Measurements from ENCODE around the gene CHI3L1.

Gene CHI3L1

GRCh38 chr1:203148127-203148526, 38.4 kb downstream of the CHI3L1 start:
- no peak for TF ChIP-seq REST (IDR thresholded peaks at IDR 0.05; ENCODE audit: insufficient read depth in 1 of 2, low read depth in 2 of 2, low read length in 2 of 2)
- no peak for TF ChIP-seq TAF1 (IDR thresholded peaks at IDR 0.05; ENCODE audit: borderline replicate concordance, insufficient read depth, low read length)
- no peak for TF ChIP-seq FOXP2 (optimal IDR thresholded peaks at IDR 0.05; ENCODE audit: borderline replicate concordance, extremely low read depth, extremely low read length, insufficient read depth)
- no peak for TF ChIP-seq SIN3A (IDR thresholded peaks at IDR 0.05; ENCODE audit: borderline replicate concordance, insufficient read depth, low read length)
- no peak for TF ChIP-seq POLR2AphosphoS5 (IDR thresholded peaks at IDR 0.05; ENCODE audit: low read depth, low read length)

DNA sequence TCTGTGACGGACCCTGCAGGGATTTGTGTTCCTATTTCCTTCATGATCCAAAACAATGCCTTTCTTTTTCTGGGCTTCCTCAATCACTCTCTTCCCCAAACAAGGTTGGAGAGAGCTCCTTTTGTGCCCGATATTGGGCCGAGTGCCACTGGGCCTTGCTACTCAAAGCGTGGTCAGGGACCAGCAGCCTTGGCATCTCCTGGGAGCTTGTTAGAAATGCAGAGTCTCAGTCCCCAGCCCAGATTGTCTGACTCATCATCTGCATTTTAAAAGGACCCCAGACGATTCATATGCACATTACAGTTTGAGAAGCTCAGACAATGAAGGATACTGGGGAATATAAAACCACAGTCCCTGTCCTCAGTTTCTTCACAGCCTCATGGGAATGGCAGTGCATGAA, 39.1 kb downstream of the CHI3L1 start:
- TF ChIP-seq TAF1 (IDR thresholded peaks at IDR 0.05; ENCODE audit: borderline replicate concordance, insufficient read depth, low read length) (no peak), REST (IDR thresholded peaks at IDR 0.05; ENCODE audit: insufficient read depth in 1 of 2, low read depth in 2 of 2, low read length in 2 of 2) (no peak)

GRCh38 chr1:203146537-203146936, 40.0 kb downstream of the CHI3L1 start:
- TF ChIP-seq POLR2AphosphoS5 (IDR thresholded peaks at IDR 0.05; ENCODE audit: low read depth, low read length) (no peak), TAF1 (IDR thresholded peaks at IDR 0.05; ENCODE audit: borderline replicate concordance, insufficient read depth, low read length) (no peak), SIN3A (IDR thresholded peaks at IDR 0.05; ENCODE audit: borderline replicate concordance, insufficient read depth, low read length) (no peak), REST (IDR thresholded peaks at IDR 0.05; ENCODE audit: insufficient read depth in 1 of 2, low read depth in 2 of 2, low read length in 2 of 2) (no peak), FOXP2 (optimal IDR thresholded peaks at IDR 0.05; ENCODE audit: borderline replicate concordance, extremely low read depth, extremely low read length, insufficient read depth) (no peak)

- TF ChIP-seq TAF1 (IDR thresholded peaks at IDR 0.05; ENCODE audit: borderline replicate concordance, insufficient read depth, low read length) (no peak), POLR2AphosphoS5 (IDR thresholded peaks at IDR 0.05; ENCODE audit: low read depth, low read length) (no peak), FOXP2 (optimal IDR thresholded peaks at IDR 0.05; ENCODE audit: borderline replicate concordance, extremely low read depth, extremely low read length, insufficient read depth) (no peak), REST (IDR thresholded peaks at IDR 0.05; ENCODE audit: insufficient read depth in 1 of 2, low read depth in 2 of 2, low read length in 2 of 2) (no peak), SIN3A (IDR thresholded peaks at IDR 0.05; ENCODE audit: borderline replicate concordance, insufficient read depth, low read length) (no peak)
Measured at GRCh38 chr1:203146042-203146369, 40.5 kb downstream of the CHI3L1 start.

DNA sequence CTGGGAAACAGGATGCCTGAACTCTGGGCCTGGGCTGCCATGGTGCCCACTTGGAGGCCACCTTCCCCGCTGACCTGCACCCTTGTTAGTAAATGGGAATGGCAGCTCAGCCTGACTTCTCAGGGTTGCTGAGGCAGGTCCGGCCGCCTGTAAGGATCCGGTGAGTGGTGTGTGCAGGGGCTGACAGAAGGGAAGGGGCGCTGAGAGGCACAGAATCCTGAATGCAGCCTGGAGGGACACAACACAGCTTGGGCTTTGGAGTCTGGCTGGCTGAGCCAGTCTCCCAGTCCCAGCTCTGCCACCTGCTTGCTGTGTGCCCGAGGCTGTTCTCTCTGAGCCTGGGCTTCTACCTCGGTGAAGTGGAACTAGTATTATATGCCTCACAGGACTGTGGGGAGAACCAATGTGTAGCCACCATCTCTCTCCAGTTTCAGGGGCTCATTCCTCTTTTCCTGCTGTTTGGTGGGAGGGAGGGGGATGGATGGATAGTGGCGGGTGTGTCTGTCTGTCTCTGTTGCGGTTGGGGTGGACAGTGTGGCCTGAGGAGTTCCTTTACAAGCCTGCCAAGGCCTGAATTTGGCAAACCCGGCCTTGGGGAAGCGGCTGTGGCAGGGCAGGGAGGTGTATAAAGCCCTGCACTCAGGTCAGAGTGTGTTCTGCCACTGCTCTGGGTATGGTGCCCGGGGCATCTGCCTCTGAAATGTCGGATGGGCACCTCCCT, 41.0 kb downstream of the CHI3L1 start:
- TF ChIP-seq POLR2AphosphoS5 (IDR thresholded peaks at IDR 0.05; ENCODE audit: low read depth, low read length) = no peak
- TF ChIP-seq TAF1 (IDR thresholded peaks at IDR 0.05; ENCODE audit: borderline replicate concordance, insufficient read depth, low read length) = no peak
- no peak for TF ChIP-seq REST (IDR thresholded peaks at IDR 0.05; ENCODE audit: insufficient read depth in 1 of 2, low read depth in 2 of 2, low read length in 2 of 2)
- TF ChIP-seq SIN3A (IDR thresholded peaks at IDR 0.05; ENCODE audit: borderline replicate concordance, insufficient read depth, low read length) = no peak
- no peak for TF ChIP-seq FOXP2 (optimal IDR thresholded peaks at IDR 0.05; ENCODE audit: borderline replicate concordance, extremely low read depth, extremely low read length, insufficient read depth)

Measured in PFSK-1 (cell line).